Glomerular endothelial cell (primary cell): ENCODE results near the gene COL4A2. TPM values are rescaled to one million over a fixed set of nuclear protein-coding genes. Genes with fewer than 3 reads are reported as not detected.

Source experiments
- DNase-seq: peaks from one replicate; pipeline ENCODE4 v3.0.0-alpha.2; 2011; ENCODE audit warnings: low read depth, low spot score; ENCODE audit errors: extremely low read depth
- total RNA-seq: library from RNA; depleted of rRNA; stranded (reverse); fragments of >200 nt; gene quantifications from 2 replicates; pipeline ENCODE4 v1.2.3, GENCODE V29; 2015

COL4A2 gene
- total RNA-seq, 1 donor from 2014 or later, result 3,750 TPM

GRCh38 chr13:110351636-110352420 is 44.7 kb downstream of the COL4A2 start:
- no peak for DNase-seq

GRCh38 chr13:110352735-110353134 is 45.7 kb downstream of the COL4A2 start:
- no peak for DNase-seq

- DNase-seq, result no peak
Measured at GRCh38 chr13:110353339-110353977, 46.4 kb downstream of the COL4A2 start.

GRCh38 chr13:110354123-110354627 is 47.1 kb downstream of the COL4A2 start:
- DNase-seq, result no peak

GRCh38 chr13:110354715-110355473 is 47.8 kb downstream of the COL4A2 start:
- no peak for DNase-seq

- DNase-seq, result no peak
Measured at GRCh38 chr13:110356362-110356761, 49.3 kb downstream of the COL4A2 start.

- no peak for DNase-seq
Measured at GRCh38 chr13:110358381-110358780, 51.3 kb downstream of the COL4A2 start.

- DNase-seq, result no peak
Measured at GRCh38 chr13:110359840-110360301, 52.8 kb downstream of the COL4A2 start.

- DNase-seq, result no peak
Measured at GRCh38 chr13:110360598-110360997, 53.5 kb downstream of the COL4A2 start.

- no peak for DNase-seq
Measured at GRCh38 chr13:110361365-110361911, 54.4 kb downstream of the COL4A2 start.

GRCh38 chr13:110363010-110363409 is 55.9 kb downstream of the COL4A2 start:
- DNase-seq, result no peak

GRCh38 chr13:110364081-110364480 is 57.0 kb downstream of the COL4A2 start:
- no peak for DNase-seq

GRCh38 chr13:110365876-110366275 is 58.8 kb downstream of the COL4A2 start:
- DNase-seq, result no peak

- DNase-seq, result no peak
Measured at GRCh38 chr13:110366733-110367132, 59.6 kb downstream of the COL4A2 start.

- no peak for DNase-seq
Measured at GRCh38 chr13:110367620-110368019, 60.5 kb downstream of the COL4A2 start.

- DNase-seq, result no peak
Measured at GRCh38 chr13:110368408-110368807, 61.3 kb downstream of the COL4A2 start.

GRCh38 chr13:110369400-110369799 is 62.3 kb downstream of the COL4A2 start:
- DNase-seq, result no peak

- peak; percentile 60 for DNase-seq
Measured at GRCh38 chr13:110371550-110372465, 64.7 kb downstream of the COL4A2 start.

- no peak for DNase-seq
Measured at GRCh38 chr13:110372676-110373075, 65.6 kb downstream of the COL4A2 start.

- DNase-seq, result no peak
Measured at GRCh38 chr13:110373617-110374016, 66.5 kb downstream of the COL4A2 start.
